K562 (cell line): ENCODE results near the gene AIF1. TPM values are rescaled to one million over a fixed set of nuclear protein-coding genes. Genes with fewer than 3 reads are reported as not detected.

Experiments
- ATAC-seq: fragments of 200-7000 bp; cut with Tn5 transposase; 3 replicates; pipeline ENCODE4 v1.9.1; 2020; ENCODE audit warnings: moderate library complexity
- BruUV-seq: library from RNA; stranded (reverse); fragments of 400-500 nt; replicated peaks from 2 replicates; lab custom pipeline; 2021; lab: Mats Ljungman, UMichigan
- CTCF ChIA-PET: fragments of 300-600 bp; formaldehyde crosslinking; extraction: SDS; loops from one replicate; lab custom pipeline; 2021; ENCODE audit warnings: low intra/inter-chr PET ratio; lab: Yijun Ruan, JAX
- POLR2A ChIA-PET: fragments of 300-600, 350-650 bp; sonication (Branson Sonifier 250); formaldehyde crosslinking; extraction: SDS; loops from one replicate; lab custom pipeline; 2021; ENCODE audit warnings: antibody characterized with exemption, inconsistent platforms; lab: Yijun Ruan, JAX
- DNase-seq, 4 experiments: peaks; one replicate each; pipeline versions ENCODE4 v3.0.0 to v3.0.0-alpha.2; 2011 to 2018; ENCODE audit warnings: low spot score in 3 of 4, mixed read lengths in 3 of 4; ENCODE audit errors: extremely low read depth in 1 of 4
- FAIRE-seq: peaks from 2 replicates; lab custom pipeline; 2011; peaks lifted over from hg19 to GRCh38; lab: Jason Lieb, UNC
- H2AFZ ChIP-seq: 2 replicates; pipeline ENCODE4 v1.6.0; 2011; ENCODE audit warnings: low read depth, low read length, control low read depth, inconsistent platforms
- H3K27ac ChIP-seq: fragments of 200-600 bp; 3 replicates; pipeline ENCODE4 v1.8.0; 2011; ENCODE audit warnings: low read depth, mild to moderate bottlenecking, control low read depth, inconsistent platforms, low read length, moderate library complexity, mixed read lengths; ENCODE audit errors: extremely low read depth
- H3K27me3 ChIP-seq, 2 experiments: fragments of 300-600 bp in 1 of 2; 2 replicates in 1 of 2; 3 replicates in 1 of 2; pipeline versions ENCODE4 v1.6.0 to v1.8.0; 2011; ENCODE audit warnings: inconsistent platforms in 2 of 2, low read length in 2 of 2, mild to moderate bottlenecking in 1 of 2, mixed read lengths in 1 of 2, moderate library complexity in 1 of 2; ENCODE audit not compliant: control insufficient read depth in 2 of 2, insufficient read depth in 2 of 2
- H3K36me3 ChIP-seq: fragments of 300-600 bp; 3 replicates; pipeline ENCODE4 v1.8.0; 2011; ENCODE audit warnings: mild to moderate bottlenecking, low read length, inconsistent platforms; ENCODE audit not compliant: control insufficient read depth, insufficient read depth
- H3K4me1 ChIP-seq, 2 experiments: fragments of 200-600 bp in 1 of 2; replicated peaks in 1 of 2; 2 replicates in 1 of 2; 3 replicates in 1 of 2; pipeline versions ENCODE4 v1.5.1 to v1.8.0; 2011; ENCODE audit warnings: inconsistent platforms in 2 of 2, low read length in 2 of 2, mild to moderate bottlenecking in 1 of 2, mixed read lengths in 1 of 2, moderate library complexity in 1 of 2; ENCODE audit not compliant: control insufficient read depth in 2 of 2, insufficient read depth in 2 of 2
- H3K4me2 ChIP-seq: 2 replicates; pipeline ENCODE4 v1.6.1; 2011; ENCODE audit warnings: low read length, control low read depth, inconsistent platforms, mixed read lengths; ENCODE audit not compliant: insufficient read depth
- H3K4me3 ChIP-seq: fragments of 200-600 bp; sonication (generic), shearing (Covaris generic); 2 replicates; pipeline ENCODE4 v1.5.1; 2016; ENCODE audit warnings: control low read depth, inconsistent platforms
- H3K79me2 ChIP-seq: fragments of 200-600 bp; 3 replicates; pipeline ENCODE4 v1.8.0; 2011; ENCODE audit warnings: low read length, inconsistent platforms; ENCODE audit not compliant: control insufficient read depth, insufficient read depth
- H3K9ac ChIP-seq, 2 experiments: 2 replicates each; pipeline versions ENCODE4 v1.6.0 to v1.6.1; 2011; ENCODE audit warnings: low read depth in 2 of 2, low read length in 2 of 2, control low read depth in 1 of 2, inconsistent platforms in 1 of 2, mild to moderate bottlenecking in 1 of 2, mixed read lengths in 1 of 2; ENCODE audit not compliant: insufficient read depth in 1 of 2
- H3K9me1 ChIP-seq: one replicate; pipeline ENCODE4 v1.6.0; 2011; ENCODE audit warnings: inconsistent platforms, mild to moderate bottlenecking, low read length, moderate library complexity; ENCODE audit not compliant: control insufficient read depth, insufficient read depth
- H3K9me3 ChIP-seq: replicated peaks from 2 replicates; pipeline ENCODE4 v1.5.1; 2011; ENCODE audit warnings: low read depth, low read length, inconsistent platforms; ENCODE audit not compliant: control insufficient read depth, insufficient read depth
- H4K20me1 ChIP-seq: replicated peaks from 2 replicates; pipeline ENCODE4 v1.6.1; 2011; ENCODE audit warnings: low read length, inconsistent platforms, mixed read lengths; ENCODE audit not compliant: control insufficient read depth, insufficient read depth
- CCAR2 ChIP-seq: fragments of 200-400 bp; formaldehyde crosslinking; IDR thresholded peaks from 2 replicates; pipeline ENCODE4 v1.6.1; 2017; ENCODE audit warnings: mild to moderate bottlenecking, low read depth, low read length
- ELK3 ChIP-seq: fragments of 450-650 bp; formaldehyde crosslinking; IDR thresholded peaks from 2 replicates; pipeline ENCODE4 v1.4.0; 2020; ENCODE audit warnings: mild to moderate bottlenecking
- ETV6 ChIP-seq, 3 experiments: fragments of 150-350 bp in 1 of 3; sonication (generic) in 1 of 3; formaldehyde crosslinking in 1 of 3; IDR thresholded peaks; 2 replicates each; pipeline versions ENCODE4 v1.6.1 to v1.8.0; 2014 to 2022; ENCODE audit warnings: borderline replicate concordance in 2 of 3, low read depth in 2 of 3, antibody characterized with exemption in 1 of 3, low read length in 1 of 3, mild to moderate bottlenecking in 1 of 3, missing genetic modification reagents in 1 of 3
- HNRNPLL ChIP-seq: fragments of 200-400 bp; formaldehyde crosslinking; IDR thresholded peaks from 2 replicates; pipeline ENCODE4 v1.6.1; 2017; ENCODE audit warnings: low read length, low read depth, mild to moderate bottlenecking; ENCODE audit not compliant: poor library complexity, severe bottlenecking
- JUN ChIP-seq, 2 experiments: sonication (generic) in 1 of 2; formaldehyde crosslinking in 1 of 2; IDR thresholded peaks; 2 replicates each; pipeline versions ENCODE4 v1.6.1 to v1.8.0; 2012 to 2022; ENCODE audit warnings: borderline replicate concordance in 2 of 2, mild to moderate bottlenecking in 2 of 2, improper control_type of control experiment in 1 of 2, low read depth in 1 of 2, low read length in 1 of 2, missing genetic modification reagents in 1 of 2
- RBM22 ChIP-seq: fragments of 200-400 bp; formaldehyde crosslinking; IDR thresholded peaks from 2 replicates; pipeline ENCODE4 v1.6.1; 2018; ENCODE audit warnings: low read length, low read depth; ENCODE audit not compliant: poor library complexity, severe bottlenecking
- SUPT5H ChIP-seq: fragments of 450-650 bp; IDR thresholded peaks from 2 replicates; pipeline ENCODE4 v1.6.1; 2016
- TEAD1 ChIP-seq, 2 experiments: fragments of 450-650 bp in 1 of 2; sonication (generic) in 1 of 2; formaldehyde crosslinking; IDR thresholded peaks; 2 replicates each; pipeline versions ENCODE4 v1.4.0 to v1.8.0; 2020 to 2022; ENCODE audit warnings: mild to moderate bottlenecking in 2 of 2, missing genetic modification reagents in 1 of 2
- XRCC5 ChIP-seq: fragments of 200-400 bp; formaldehyde crosslinking; IDR thresholded peaks from 2 replicates; pipeline ENCODE4 v1.6.1; 2017; ENCODE audit warnings: low read depth, mild to moderate bottlenecking, low read length
- ZNF57 ChIP-seq: fragments of 450-650 bp; formaldehyde crosslinking; IDR thresholded peaks from 2 replicates; pipeline ENCODE4 v1.4.0; 2020; ENCODE audit warnings: mild to moderate bottlenecking, moderate library complexity
- ZNF707 ChIP-seq: fragments of 250-450 bp; sonication (Bioruptor Pico); conservative IDR thresholded peaks from 2 replicates; pipeline ENCODE4 v1.8.0; 2022; ENCODE audit warnings: inconsistent platforms, mild to moderate bottlenecking, moderate library complexity
- WGBS: fragments of 100-300 bp; shearing (Covaris generic); methylation state at CpG from one replicate; pipeline ENCODE4 v1.1.6; 2016; ENCODE audit warnings: low coverage, mixed read lengths; ENCODE audit not compliant: insufficient coverage; ENCODE audit errors: missing lambda C conversion rate; 5-methylcytosine and 5-hydroxymethylcytosine counted together
- in situ Hi-C: fragments of 300-500 bp; cut with MboI; formaldehyde crosslinking; loops from 4 replicates; pipeline ENCODE4 v1.15.0; 2018; ENCODE audit warnings: inconsistent platforms, mixed read lengths
- intact Hi-C: fragments of 100-400 bp; cut with micrococcal nuclease; formaldehyde crosslinking; loops from 2 replicates; pipeline ENCODE4 v1.14.2; 2022
- polyA plus RNA-seq, 8 experiments: library from polyadenylated mRNA; depleted of rRNA in 4 of 8; stranded (reverse) in 5 of 8; unstranded in 3 of 8; fragments of >200 nt; fragmentation: Nextera tagmentation in 2 of 8; fragmentation: Illumina TruSeq in 1 of 8; extraction: Ambion mirVana in 2 of 8; extraction: Trizol in 1 of 8; gene quantifications; 2 replicates each; pipeline versions ENCODE4 v1.2.1 to v1.2.3, GENCODE V29; 2011 to 2014; ENCODE audit warnings: inconsistent platforms in 1 of 8, missing spikeins in 1 of 8
- total RNA-seq, 7 experiments: library from RNA; depleted of rRNA in 6 of 7; stranded (reverse); fragments of >200 nt in 6 of 7; fragmentation: Illumina TruSeq in 2 of 7; extraction: Trizol in 2 of 7; gene quantifications; 2 replicates each; pipeline versions ENCODE4 v1.2.1 to v1.2.3, GENCODE V29; 2011 to 2021; ENCODE audit warnings: low replicate concordance in 1 of 7
- TF ChIP-seq, protein P1 (sequence below): fragments of 250-450 bp; sonication (Bioruptor Pico); IDR thresholded peaks from 2 replicates; pipeline ENCODE4 v1.8.0; 2022; ENCODE audit warnings: inconsistent platforms
- TF ChIP-seq, protein P2 (sequence below): fragments of 250-450 bp; sonication (Bioruptor Pico); IDR thresholded peaks from 2 replicates; pipeline ENCODE4 v1.8.0; 2021; ENCODE audit warnings: moderate library complexity, mild to moderate bottlenecking, inconsistent platforms

AIF1 gene
- total and polyA plus RNA-seq, 9 of the 15 experiments (the other 6 are each of a cell fraction or from before 2014, with no cell fraction given), result 9.4 to 33.4 (median 19.4) TPM

GRCh38 chr6:31658158-31658688, 43.2 kb downstream of the AIF1 start (continued):
- TF ChIP-seq TEAD1 (CRISPR knock-in tag; IDR thresholded peaks at IDR 0.05) (peak in 1 of 2 experiments; percentile 36; a peak in 1 of 4 replicates), ETV6 (IDR thresholded peaks at IDR 0.05; ENCODE audit: borderline replicate concordance in 1 of 2, low read depth in 2 of 2, low read length in 1 of 2) (no peak), ETV6 (CRISPR knock-in tag; IDR thresholded peaks at IDR 0.05; ENCODE audit: borderline replicate concordance) (0 out of 2 replicates have a peak, but pooled peaks have one; percentile 60)

DNA sequence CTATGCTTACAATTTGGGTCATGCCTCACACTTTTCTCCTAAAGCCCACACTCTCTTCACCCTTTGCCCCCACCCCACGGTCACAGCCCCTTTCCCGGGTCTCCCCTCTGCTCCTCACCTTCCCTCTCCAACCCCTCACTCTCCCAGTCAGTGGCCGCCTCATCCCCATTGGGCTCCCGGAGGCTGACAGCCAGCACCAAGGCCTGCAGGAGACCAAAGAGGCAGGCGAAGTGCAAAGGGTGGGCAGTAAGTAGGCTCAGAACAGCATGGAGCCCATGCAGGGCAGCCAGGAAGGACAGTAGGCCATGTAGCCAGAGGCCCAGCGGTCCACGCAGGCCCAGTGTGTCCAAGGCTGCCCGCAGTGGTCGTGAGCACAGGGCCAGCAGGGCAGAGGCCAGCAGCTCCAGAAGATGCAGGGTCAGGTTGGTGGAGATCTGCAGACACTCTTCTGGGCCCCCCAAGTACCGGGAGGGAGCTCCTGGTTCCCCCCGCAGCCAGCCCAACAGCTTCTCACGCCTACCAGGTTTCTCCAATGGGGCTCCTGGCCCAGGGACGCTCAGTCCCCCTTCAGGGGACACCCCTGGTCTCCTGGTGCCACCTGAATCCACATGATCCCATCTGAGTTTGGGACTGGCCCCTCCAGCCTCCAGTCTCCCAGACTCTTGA, 44.1 kb downstream of the AIF1 start:
- H3K9ac ChIP-seq, result peak overlapping the region; percentile 80 to 93
- H3K27ac ChIP-seq, result peak overlapping the region; percentile 80
- ChIA-PET CTCF (no interaction called here), POLR2A (interaction anchor here (0.5 to 9.8 kb wide), 24 partner anchors 10 to 445 kb away, joined by 3 to 182 read pairs (median 4); partner anchors contain the start of genes C2, CLIC1, DDAH2 and DDX39B)
- intact Hi-C loops, result no loop called here
- BruUV-seq, result no TSS peak
- H2AFZ ChIP-seq, result no peak overlapping the region
- 19% methylated on average over 13 of the region's 13 CpGs for WGBS
- peak overlapping the region; percentile 98 for H3K4me2 ChIP-seq
- peaks cover 8% of the 10 kb centered on the region; the same call in 1 of the 2 replicates for H4K20me1 ChIP-seq
- peaks cover 82% of the 10 kb centered on the region for H3K79me2 ChIP-seq
- DNase-seq, result no peak
- peak; percentile 2; the same call in 1 of the 3 replicates for ATAC-seq
- no peaks in the 10 kb centered on the region for H3K9me3 ChIP-seq
- no peaks in the 10 kb centered on the region for H3K27me3 ChIP-seq
- peak overlapping the region; percentile 52 for H3K4me3 ChIP-seq
- no peaks in the 10 kb centered on the region for H3K9me1 ChIP-seq
- H3K36me3 ChIP-seq, result peaks cover 65% of the 10 kb centered on the region
- in situ Hi-C loops, result no loop called here
- FAIRE-seq, result no peak
- H3K4me1 ChIP-seq, result peaks cover 47 to 61% of the 10 kb centered on the region in 2 experiments
- TF ChIP-seq, protein P1, sequence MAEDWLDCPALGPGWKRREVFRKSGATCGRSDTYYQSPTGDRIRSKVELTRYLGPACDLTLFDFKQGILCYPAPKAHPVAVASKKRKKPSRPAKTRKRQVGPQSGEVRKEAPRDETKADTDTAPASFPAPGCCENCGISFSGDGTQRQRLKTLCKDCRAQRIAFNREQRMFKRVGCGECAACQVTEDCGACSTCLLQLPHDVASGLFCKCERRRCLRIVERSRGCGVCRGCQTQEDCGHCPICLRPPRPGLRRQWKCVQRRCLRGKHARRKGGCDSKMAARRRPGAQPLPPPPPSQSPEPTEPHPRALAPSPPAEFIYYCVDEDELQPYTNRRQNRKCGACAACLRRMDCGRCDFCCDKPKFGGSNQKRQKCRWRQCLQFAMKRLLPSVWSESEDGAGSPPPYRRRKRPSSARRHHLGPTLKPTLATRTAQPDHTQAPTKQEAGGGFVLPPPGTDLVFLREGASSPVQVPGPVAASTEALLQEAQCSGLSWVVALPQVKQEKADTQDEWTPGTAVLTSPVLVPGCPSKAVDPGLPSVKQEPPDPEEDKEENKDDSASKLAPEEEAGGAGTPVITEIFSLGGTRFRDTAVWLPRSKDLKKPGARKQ, result no peak
- TF ChIP-seq ZNF707 (CRISPR knock-in tag) (no peak), RBM22 (peak; percentile 85), ZNF57 (CRISPR knock-in tag) (peak; percentile 19; the same call in 1 of the 2 replicates), HNRNPLL (no peak), JUN (IDR thresholded peaks at IDR 0.05; ENCODE audit: borderline replicate concordance, low read depth, low read length) (no peak), JUN (CRISPR knock-in tag; IDR thresholded peaks at IDR 0.05; ENCODE audit: borderline replicate concordance) (no peak; the same call in 1 of the 2 replicates), SUPT5H (peak; percentile 17; the same call in 1 of the 2 replicates), CCAR2 (no peak), ELK3 (CRISPR knock-in tag) (no peak), XRCC5 (no peak)
- TF ChIP-seq, protein P2, sequence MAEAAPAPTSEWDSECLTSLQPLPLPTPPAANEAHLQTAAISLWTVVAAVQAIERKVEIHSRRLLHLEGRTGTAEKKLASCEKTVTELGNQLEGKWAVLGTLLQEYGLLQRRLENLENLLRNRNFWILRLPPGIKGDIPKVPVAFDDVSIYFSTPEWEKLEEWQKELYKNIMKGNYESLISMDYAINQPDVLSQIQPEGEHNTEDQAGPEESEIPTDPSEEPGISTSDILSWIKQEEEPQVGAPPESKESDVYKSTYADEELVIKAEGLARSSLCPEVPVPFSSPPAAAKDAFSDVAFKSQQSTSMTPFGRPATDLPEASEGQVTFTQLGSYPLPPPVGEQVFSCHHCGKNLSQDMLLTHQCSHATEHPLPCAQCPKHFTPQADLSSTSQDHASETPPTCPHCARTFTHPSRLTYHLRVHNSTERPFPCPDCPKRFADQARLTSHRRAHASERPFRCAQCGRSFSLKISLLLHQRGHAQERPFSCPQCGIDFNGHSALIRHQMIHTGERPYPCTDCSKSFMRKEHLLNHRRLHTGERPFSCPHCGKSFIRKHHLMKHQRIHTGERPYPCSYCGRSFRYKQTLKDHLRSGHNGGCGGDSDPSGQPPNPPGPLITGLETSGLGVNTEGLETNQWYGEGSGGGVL (CRISPR knock-in tag), result no peak
